Fibroblast of peridontal ligament (primary cell): Measurements from ENCODE around the gene DIS3L.
"Not testable (repeated sequence)": the region's sequence is repeated elsewhere in the genome, so short reads cannot be mapped to it uniquely, and the experiment has no call there.

Experiments
- DNase-seq: peaks from one replicate; pipeline ENCODE4 v3.0.0-alpha.2; 2010; ENCODE audit errors: extremely low read depth

DIS3L gene

DNA sequence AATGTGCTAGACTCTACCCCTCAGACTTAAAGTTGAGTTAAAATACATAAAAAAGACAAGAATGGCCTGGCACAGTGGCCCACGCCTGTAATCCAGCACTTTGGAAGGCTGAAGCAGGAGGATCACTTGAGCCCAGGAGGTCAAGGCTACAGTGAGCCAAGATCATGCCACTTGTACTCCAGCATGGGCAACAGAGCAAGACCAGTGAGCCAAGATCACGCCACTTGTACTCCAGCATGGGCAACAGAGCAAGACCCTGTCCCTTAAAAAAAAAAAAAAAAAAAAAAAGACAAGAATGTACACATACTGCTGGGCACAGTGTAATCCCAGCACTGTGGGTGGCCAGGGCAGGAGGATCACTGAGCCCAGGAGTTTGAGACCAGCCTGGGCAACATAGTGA, 17.4 kb downstream of the DIS3L start:
- no peak for DNase-seq

DNA sequence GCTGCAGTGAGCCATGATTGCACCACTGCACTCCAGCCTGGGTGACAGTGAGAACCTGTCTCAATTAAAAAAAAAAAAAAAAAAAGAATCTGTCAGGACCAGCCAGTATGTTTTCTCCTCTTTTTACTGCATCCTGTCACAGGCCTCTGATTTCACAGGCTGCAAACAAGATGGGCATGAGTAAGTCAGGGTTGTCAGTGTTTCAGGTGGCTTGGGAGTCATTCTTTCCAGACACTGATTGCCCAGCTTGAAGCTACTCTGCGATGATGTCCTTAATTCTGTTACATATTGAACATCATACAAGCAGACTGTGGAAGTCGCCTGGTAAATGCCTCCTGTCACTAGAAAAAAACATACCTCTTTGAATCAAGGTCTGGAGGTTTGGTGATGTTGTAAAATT, 18.8 kb downstream of the DIS3L start:
- DNase-seq: no peak

DNA sequence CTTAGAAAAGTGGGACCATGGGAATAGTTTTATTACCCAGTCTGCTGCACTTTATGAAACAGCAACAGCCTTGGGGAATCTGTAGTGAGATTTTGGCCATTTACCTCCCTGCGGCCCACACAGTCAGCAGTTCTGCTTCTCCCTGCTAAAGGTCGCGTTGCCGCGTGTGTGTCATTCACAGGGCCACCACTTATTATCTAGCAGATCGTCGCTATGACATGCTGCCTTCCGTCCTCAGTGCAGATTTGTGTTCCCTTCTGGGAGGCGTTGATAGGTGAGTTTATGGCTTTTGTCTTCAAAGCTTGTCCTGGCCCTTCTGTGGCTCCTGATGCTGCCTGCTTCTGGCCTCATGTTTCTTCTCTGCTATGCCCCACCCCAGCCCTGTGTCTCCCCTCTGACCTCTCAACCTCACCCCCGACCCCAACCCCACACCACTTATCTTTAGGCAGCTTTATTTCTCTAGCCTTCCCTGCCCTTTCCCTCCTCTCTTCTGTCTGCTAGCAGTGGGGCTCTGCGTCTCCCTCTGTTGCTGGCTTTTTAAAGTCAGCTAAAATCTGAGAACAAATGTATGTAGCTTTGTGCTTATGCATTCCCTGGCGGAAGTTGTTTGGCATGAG, 30.1 kb downstream of the DIS3L start:
- no peak for DNase-seq

DNA sequence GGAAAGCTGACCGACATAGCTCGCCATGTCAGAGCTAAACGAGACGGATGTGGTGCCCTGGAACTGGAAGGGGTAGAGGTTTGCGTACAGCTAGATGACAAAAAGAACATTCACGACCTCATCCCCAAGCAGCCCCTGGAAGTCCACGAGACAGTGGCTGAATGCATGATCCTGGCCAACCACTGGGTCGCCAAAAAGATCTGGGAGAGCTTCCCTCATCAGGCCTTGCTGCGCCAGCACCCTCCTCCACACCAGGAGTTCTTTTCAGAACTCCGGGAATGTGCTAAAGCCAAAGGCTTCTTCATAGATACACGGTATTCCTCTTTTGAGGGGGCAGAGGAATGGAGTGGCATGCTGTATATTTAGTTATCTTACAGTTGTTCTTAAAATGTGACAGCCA, 32.7 kb downstream of the DIS3L start:
- DNase-seq: no peak

DNA sequence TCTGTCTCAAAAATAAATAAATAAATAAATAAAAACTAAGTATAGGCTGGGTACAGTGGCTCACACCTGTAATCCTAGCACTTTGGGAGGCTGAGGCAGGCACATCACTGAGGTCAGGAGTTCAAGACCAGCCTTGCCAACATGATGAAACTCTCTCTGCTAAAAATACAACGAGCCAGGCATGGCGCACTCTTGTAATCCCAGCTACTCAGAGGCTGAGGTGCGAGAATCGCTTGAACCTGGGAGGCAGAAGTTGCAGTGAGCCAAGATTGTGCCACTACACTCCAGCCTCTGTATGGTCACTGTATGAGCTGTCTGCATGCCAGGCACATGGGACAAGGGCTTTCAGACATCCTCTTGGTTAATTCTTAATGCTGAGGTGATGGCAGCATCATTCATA, 34.4 kb downstream of the DIS3L start:
- no peak for DNase-seq

DNA sequence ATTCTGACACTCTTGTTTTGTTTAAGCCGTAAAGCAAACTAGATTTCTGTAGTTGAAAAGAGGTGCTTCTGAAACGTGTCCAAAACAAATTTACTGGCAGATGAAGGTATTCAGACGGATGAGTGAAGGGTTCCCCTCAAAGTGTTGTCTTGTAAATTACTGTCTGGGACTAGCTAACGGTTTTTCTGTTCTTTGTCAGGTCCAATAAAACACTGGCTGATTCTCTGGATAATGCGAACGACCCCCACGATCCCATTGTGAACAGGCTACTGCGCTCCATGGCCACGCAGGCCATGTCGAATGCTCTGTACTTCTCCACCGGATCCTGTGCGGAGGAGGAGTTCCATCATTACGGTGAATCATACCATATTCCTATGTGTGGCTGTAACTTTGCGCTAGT, 35.4 kb downstream of the DIS3L start:
- no peak for DNase-seq

DNA sequence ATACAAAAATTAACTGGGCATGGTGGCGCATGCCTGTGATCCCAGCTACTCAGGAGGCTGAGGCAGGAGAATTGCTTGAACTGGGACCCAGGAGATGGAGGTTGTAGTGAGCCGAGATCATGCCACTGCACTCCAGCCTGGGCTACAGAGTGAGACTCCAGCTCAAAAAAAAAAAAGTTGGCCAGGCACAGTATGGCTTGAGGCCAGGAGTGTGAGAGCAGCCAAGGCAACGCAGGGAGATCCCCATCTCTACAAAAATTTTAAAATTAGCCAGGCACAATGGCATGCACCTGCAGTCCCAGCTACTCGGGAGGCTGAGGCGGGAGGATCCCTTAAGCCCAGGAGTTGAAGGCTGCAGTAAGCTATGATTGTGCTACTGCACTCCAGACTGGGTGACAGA, 55.2 kb downstream of the DIS3L start:
- DNase-seq: not testable (repeated sequence)

DNA sequence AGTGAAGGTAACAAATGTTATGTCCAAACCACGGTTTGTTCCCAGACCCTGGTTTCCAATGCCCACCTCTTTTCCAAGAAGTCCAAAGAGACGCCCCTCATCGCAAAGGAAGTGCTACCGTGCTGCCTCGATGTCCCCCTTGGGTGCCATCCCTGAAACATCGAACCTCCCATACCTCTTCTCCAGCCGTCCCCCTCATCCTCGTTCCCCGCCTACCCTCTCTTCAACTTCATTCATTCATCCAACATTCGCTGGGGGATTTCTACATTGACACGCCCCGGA, 62.6 kb downstream of the DIS3L start:
- DNase-seq: no peak

DNA sequence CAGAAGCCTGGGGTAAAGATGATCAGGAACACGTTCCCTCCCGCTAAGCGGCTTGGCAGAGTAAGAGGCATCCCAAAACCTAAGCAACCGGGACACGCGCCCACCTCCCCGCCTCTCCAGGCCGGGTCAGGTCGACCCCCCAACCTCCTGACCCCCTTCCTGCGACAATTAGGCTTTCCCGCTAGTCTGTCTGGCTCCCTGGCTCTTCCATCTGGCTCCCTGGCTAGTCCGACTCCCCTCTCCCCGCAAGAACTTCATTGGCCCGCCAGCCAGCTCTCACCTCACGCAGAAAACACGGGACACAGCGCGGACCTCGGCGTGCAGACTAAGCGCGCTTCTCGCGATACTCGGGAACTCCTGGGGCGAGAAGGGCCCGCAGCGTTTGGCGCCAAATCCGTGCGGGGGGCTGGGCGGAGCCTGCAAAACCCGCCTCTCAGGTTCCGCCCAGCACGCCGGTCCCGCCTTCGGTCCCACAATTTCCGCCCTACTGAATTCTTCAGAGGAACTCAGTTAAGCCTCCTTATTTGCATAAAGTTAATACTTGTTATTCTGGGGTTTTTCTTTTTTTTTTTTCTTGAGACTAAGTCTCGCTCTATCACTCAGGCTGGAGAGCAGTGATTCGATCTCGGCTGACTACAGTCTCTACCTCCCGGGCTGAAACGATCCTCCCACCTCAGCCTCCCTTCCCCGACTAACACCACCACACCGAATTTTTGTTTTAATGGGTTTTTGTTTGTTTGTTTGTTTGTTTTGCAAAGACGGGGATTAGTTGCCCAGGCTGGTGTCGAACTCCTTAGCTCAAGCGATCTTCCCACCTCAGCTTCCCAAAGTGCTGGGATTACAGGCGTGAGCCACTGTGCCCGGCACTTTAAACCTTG, 63.2 kb downstream of the DIS3L start, which contains the start of gene TIPIN:
TIPIN (minus strand) TSS at position 327 of the 878 bp plus-strand sequence. CDS start 3,738 bp downstream, outside the sequence.
- DNase-seq: peak; percentile 96

DNA sequence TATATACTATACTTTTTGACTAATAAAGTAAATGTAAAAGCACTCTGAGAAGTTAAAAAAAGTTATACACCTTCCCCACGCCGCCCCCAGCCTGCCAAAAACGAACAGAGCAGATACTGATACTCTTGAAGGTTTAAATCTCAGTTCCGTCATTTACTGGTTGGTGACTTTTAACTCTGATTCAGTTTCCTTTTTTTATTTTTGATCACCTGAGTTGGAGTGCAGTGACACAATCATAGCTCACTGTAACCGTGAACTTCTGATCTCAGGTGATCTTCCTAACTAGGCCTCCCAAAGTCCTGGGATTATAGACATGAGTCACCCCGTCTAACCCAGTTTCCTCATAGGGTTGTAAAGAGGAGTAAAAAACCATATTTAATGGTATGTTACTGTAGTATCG, 66.4 kb downstream of the DIS3L start:
- DNase-seq: no peak

DNA sequence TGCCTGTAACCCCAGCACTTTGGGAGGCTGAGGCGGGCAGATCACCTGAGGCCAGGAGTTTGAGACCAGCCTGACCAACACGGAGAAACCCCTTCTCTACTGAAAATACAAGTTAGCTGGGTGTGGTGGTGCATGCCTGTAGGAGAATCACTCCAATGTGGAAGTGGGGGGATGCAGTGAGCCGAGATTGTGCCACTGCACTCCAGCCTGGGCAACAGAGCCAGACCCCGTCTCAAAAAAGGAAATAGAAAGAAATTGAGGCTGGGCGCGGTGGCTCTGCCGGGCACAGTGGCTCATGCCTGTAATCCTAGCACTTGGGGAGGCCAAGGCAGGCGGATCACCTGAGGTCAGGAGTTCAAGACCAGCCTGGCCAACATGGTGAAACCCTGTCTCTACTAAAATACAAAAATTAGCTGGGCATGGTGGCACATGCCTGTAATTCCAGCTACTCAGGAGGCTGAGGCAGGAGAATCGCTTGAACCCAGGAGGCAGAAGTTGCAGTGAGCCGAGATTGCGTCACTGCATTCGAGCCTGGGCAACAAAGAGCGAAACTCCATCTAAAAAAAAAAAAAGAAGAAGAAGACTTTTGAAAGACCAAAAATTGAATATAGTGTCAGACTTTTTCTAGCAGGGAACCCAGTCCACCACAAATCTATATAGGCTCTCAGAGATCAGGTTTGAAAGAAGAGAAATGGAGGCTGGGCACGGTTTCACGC, 68.5 kb downstream of the DIS3L start:
- not testable (repeated sequence) for DNase-seq

DNA sequence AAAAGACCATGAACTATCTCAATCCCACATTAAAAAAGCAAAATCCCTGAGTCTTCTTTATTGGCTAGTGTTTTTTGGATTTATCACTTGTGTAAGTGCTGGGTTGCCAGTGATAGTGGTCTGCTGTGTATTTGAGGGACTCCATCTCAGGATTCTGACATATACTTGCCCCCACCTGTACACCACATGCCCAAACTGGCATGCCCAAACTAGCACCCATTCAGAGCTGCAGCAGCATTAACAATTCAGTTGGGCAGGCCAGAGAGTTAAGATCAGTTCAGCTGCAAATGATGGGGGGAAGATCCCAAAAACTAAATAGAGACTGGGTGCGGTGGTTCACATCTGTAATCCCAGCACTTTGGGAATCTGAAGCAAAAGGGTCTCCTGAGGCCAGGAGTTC, 69.4 kb downstream of the DIS3L start:
- DNase-seq: no peak

DNA sequence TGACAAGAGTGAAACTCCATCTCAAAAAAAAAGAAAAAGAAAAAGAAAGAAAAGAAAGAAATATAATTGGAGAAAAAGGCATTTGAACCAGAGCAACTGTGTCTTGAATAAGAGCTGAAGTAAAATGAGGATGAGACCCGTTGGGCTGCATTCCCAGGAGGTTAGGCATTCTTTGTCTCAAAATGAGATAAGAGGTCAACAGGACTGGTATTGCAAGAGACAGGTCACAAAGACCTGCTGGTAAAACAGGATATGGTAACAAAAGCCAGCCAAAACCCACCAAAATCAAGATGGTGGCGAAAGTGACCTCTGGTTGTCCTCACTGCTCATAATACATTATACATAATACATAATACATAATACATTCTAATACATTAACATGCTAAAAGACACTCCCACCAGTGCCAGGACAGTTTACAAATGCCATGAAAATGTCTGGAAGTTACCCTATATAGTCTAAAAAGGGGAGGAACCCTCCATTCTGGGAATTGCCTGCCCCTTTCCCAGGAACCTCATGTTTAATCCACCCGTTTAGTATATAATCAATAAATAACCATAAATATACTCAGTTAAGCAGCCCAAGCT, 71.7 kb downstream of the DIS3L start:
- no peak for DNase-seq

DNA sequence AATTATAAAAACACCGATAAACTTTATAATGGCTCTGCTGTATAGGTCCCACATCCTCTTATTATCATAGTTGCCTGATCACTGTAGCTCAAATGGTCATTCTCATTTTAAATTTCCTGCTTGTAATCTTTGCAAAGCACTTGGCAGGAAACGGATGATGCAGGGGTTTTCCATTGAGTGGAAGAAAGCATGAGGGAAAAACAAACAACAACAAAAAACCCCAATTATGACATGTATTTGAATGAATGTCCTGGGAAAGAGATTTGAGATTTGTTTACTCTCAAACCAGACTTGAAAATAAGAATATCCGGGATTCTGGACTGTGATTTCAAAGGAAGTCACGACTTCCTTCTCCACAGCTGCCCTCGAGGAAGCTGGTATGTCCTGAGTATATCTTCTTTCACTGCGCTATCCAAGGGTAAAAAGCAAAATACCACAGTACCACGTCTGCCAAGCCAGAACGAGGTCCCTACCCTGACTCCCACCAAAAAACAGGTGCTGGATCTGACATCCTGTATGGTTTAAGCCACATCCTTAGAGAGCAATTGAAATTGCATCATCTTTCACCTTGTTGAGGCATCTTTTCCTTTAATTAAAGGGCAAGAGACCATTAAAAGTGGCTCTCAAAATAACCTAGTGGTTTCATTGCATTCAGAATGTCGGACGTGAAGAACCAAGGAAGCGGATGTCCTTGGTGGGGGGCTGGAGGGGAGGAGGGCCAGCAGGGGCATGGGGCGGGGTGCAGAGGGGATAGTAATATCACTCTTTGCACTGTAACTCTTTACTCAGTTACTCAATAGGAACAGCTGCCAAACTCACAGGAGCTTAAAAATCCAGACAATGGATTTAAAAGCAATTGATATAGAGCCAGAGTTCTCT, 76.6 kb downstream of the DIS3L start:
- peak; percentile 32 for DNase-seq

DNA sequence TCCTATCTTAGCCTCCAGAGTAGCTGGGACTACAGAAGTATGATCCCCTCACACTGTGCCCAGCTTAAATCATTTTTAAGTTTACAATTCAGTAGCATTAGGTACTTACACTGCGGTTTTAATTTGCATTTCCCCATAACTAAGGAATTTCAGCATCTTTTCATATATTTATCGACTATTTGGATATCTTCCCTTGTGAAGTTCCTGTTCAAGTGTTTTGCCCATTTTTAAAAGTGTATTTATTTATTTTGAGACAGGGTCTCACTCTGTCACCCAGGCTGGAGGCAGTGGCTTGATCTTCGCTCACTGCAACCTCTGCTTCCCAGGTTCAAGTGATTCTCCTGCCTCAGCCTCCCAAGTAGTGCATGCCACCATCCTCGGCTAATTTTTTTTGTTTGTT, 80.8 kb downstream of the DIS3L start:
- DNase-seq: no peak

DNA sequence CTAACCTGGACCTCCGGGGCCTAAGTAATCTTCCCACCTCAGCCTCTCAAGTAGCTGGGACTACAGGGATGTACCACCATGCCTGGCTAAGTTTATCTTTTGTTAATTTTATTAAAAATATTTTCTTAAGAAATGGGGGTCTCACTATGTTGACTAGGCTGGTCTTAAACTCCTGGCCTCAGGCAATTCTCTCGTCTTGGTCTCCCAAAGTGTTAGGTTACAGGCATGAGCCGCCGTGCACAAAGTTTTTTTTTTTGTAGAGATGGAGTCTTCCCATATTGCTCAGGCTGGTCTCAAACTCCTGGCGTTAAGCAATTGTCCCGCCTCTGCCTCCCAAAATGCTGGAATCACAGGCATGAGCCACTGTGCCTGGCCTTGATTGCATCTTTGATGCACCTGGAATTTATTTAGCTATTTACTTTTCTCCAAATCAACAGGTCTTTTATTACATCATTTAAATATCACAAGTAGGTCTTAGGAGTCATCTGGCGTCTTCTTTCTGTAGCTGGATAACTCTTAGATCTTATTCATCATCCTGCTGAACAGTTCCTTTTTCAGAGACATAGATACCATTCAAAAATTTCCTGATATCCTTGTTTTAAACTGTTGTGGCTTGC, 85.6 kb downstream of the DIS3L start:
- no peak for DNase-seq

DNA sequence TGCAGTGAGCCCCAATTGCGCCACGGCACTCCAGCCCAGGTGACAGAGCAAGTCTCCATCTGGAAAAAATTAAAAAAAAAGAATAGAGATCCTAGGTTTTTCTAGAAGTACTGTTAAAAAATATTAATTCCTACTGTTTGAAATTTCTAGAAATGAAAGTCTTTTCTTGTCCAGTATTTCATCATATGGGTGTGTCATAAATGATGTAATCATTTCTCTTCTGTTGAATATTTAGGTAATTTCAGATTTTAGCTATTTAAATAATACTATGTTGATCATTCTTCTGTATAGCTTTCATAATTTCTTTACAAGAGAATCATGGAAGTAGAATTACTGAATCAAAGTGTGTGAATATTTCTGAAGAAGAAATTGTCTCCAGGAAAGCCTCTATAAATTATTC, 88.0 kb downstream of the DIS3L start:
- not testable (repeated sequence) for DNase-seq
